Measurements from ENCODE around the gene ZFAND3.

Gene ZFAND3

DNA sequence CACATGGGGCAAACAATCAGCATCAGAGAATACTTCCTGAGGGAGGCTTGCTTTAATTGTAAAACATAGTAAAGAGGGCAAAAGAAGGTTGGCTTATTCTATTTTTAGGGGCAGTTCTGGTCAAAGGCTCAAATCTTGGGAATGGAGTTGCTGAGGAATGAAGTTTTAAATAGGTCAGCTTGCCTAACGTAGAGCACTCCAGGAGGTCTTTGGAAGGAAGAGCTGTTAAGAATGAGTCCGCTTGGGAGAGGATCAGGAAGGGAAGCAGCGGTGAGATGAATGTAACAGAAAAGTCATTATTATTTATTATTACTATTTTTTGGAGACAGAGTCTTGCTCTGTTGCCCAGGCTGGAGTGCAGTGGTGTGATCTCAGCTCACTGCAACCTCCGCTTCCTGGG, 108.7 kb downstream of the ZFAND3 start:
- no peak overlapping the region for H3K27ac ChIP-seq
- TF ChIP-seq, protein P1, sequence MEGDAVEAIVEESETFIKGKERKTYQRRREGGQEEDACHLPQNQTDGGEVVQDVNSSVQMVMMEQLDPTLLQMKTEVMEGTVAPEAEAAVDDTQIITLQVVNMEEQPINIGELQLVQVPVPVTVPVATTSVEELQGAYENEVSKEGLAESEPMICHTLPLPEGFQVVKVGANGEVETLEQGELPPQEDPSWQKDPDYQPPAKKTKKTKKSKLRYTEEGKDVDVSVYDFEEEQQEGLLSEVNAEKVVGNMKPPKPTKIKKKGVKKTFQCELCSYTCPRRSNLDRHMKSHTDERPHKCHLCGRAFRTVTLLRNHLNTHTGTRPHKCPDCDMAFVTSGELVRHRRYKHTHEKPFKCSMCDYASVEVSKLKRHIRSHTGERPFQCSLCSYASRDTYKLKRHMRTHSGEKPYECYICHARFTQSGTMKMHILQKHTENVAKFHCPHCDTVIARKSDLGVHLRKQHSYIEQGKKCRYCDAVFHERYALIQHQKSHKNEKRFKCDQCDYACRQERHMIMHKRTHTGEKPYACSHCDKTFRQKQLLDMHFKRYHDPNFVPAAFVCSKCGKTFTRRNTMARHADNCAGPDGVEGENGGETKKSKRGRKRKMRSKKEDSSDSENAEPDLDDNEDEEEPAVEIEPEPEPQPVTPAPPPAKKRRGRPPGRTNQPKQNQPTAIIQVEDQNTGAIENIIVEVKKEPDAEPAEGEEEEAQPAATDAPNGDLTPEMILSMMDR (IDR thresholded peaks at IDR 0.05) = no peak
- no peak for TF ChIP-seq ZFX (IDR thresholded peaks at IDR 0.05; ENCODE audit: borderline replicate concordance)

- no peak for TF ChIP-seq ZFX (IDR thresholded peaks at IDR 0.05; ENCODE audit: borderline replicate concordance)
- TF ChIP-seq, protein P1 (IDR thresholded peaks at IDR 0.05) = no peak
- H3K27ac ChIP-seq = no peak overlapping the region
Observed at GRCh38 chr6:37930288-37930971, 110.9 kb downstream of the ZFAND3 start.

GRCh38 chr6:37931066-37931465, 111.5 kb downstream of the ZFAND3 start:
- TF ChIP-seq, protein P1 (IDR thresholded peaks at IDR 0.05) = no peak
- no peak for TF ChIP-seq ZFX (IDR thresholded peaks at IDR 0.05; ENCODE audit: borderline replicate concordance)
- no peak overlapping the region for H3K27ac ChIP-seq

DNA sequence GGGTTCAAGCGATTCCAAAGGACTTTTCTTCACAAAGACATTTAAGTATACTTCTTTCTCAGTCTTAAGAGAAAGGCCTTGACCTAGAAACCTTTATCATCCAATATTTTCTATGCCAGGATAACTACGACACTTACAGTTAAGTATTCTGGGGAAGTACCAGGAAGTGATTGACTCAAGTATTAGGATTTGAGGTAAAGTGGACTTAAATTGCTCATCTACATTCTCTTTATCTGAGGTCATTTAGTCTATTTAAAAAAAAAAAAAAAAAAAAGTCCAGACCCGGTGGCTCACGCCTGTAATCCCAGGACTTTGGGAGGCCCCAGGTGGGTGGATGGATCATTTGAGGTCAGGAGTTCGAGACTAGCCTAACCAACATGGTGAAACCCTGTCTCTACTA, 114.7 kb downstream of the ZFAND3 start:
- H3K27ac ChIP-seq = no peak overlapping the region
- no peak for TF ChIP-seq ZFX (IDR thresholded peaks at IDR 0.05; ENCODE audit: borderline replicate concordance)
- TF ChIP-seq, protein P1 (IDR thresholded peaks at IDR 0.05) = no peak

DNA sequence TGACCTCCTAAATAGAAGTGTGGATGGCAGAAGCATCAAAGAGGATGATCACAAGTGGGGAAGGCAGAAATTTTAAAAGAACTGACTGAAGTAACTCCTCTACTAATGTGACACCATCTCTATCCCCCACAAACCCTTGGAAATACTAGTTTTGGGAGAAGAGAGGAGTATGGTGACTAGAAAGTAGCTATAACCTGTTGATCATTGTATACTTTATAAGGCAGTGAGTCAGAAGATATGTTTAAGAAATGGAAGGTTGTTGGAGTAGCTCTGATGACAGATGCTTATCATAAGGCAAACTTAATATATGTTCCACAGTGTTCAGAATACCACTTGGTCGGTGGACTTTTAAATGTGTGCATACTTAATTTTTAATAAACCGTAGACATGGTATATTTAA, 116.6 kb downstream of the ZFAND3 start:
- no peak for TF ChIP-seq ZFX (IDR thresholded peaks at IDR 0.05; ENCODE audit: borderline replicate concordance)
- TF ChIP-seq, protein P1 (IDR thresholded peaks at IDR 0.05) = no peak
- H3K27ac ChIP-seq = no peak overlapping the region

DNA sequence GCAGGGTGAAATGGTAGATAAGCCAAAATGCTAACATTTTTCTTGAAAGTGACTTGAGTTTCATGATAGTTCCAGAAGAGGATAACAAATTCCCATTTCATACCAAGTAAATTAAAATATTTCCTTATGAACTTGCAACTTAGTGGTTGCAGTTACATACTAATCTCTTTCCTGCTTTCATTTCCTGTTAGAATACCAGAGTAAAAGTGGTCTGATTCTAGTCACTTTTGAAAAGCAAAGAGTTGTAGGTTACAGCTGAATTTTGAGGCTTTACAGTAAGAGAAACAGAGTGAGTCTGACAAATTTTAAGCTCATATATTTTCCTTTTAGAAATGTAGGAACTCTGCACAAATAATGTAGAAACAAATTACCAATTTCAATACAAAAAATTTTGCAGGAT, 117.4 kb downstream of the ZFAND3 start:
- TF ChIP-seq ZFX (IDR thresholded peaks at IDR 0.05; ENCODE audit: borderline replicate concordance) = no peak
- TF ChIP-seq, protein P1 (IDR thresholded peaks at IDR 0.05) = no peak

GRCh38 chr6:37938909-37939308, 119.4 kb downstream of the ZFAND3 start:
- no peak overlapping the region for H3K27ac ChIP-seq
- TF ChIP-seq ZFX (IDR thresholded peaks at IDR 0.05; ENCODE audit: borderline replicate concordance) = no peak
- TF ChIP-seq, protein P1 (IDR thresholded peaks at IDR 0.05) = no peak

More for the DNA sequence above, 117.4 kb downstream of the ZFAND3 start:
- no peak overlapping the region for H3K27ac ChIP-seq
